GM18907 (cell line): ENCODE measurements around the gene HOXC9.
A peak's percentile ranks its signal among the peaks of the same experiment; 100 is the strongest.

ENCODE experiments used
- ATAC-seq: cut with Tn5 transposase; IDR thresholded peaks from one replicate; pipeline ENCODE4 v1.9.1; 2021; ENCODE audit warnings: mild to moderate bottlenecking, moderate library complexity; ENCODE audit not compliant: unreplicated experiment

Gene HOXC9

GRCh38 chr12:54011665-54012532, 11.9 kb downstream of the HOXC9 start:
- no peak for ATAC-seq

GRCh38 chr12:54012631-54013409, 12.9 kb downstream of the HOXC9 start:
- no peak for ATAC-seq

DNA sequence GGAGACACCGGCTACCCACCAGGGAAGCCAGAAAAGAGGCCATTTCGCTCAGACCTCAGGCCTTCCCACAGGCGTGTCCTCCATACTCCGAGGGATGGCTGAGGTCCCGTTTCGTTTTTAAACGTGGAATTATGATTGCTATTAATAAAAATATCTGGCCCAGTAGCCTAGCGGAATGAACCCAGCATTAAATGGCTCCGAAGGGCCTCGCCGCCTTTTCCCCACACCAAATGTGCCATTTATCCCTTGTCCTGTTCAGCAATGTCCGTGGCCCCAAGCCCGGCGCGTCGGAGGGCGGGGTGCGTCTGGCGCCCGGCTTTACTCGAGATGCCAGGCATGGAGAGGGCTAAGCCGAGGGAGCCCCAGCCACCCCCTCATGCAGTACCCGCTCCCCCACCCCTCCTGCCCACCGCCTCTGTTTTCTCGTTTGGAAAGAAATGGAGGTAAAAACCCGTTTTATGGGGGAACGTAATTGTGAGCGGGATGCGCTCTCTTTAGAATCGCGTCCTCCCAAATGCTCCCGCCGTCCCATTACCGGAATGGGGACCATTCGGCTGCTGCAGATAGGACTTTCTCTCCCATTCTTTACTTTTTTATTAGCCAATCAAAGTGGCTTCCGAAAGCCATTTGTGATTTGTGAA, 14.5 kb downstream of the HOXC9 start:
- no peak for ATAC-seq

GRCh38 chr12:54015018-54015931, 15.3 kb downstream of the HOXC9 start:
- ATAC-seq, result no peak

DNA sequence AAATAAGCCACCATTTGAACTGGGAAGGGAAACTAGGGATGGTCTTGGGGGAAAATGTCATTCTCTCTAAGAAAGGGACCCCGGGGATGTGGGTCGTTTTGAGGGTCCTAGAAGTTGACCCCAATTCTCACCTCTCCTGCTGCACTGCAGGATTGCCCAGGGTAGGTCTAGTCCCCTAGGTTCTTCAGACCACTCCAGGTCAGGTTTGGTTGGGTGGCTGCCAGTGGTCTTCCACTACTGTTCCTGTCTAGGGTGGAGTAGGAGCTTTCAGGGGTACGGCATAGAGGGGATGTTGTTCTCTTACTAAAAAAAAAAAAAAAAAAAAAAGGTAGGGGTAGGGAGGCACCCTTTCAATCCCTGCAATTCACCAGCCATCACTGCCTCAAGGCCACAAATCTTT, 16.1 kb downstream of the HOXC9 start:
- ATAC-seq, result no peak

DNA sequence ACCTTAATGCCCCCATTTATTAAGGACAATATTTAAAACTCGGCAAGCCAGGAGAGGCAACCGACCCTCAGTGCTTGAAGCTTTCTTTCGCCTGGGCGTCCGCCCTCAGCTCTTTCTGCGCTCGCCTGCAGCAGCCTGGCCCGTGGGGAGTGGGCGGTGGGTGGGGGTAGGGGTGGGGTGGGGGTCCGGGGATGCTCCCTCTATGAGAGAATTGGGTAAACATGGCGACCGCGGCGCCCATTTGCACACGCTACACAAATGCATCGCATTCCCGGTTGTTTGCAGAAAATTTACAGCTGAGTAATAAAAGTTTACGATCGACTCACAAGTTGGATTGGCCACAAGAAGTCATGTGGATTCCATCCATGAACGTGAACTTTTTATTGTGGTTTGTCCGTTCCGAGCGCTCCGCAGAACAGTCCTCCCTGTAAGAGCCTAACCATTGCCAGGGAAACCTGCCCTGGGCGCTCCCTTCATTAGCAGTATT, 16.6 kb downstream of the HOXC9 start:
- no peak for ATAC-seq

DNA sequence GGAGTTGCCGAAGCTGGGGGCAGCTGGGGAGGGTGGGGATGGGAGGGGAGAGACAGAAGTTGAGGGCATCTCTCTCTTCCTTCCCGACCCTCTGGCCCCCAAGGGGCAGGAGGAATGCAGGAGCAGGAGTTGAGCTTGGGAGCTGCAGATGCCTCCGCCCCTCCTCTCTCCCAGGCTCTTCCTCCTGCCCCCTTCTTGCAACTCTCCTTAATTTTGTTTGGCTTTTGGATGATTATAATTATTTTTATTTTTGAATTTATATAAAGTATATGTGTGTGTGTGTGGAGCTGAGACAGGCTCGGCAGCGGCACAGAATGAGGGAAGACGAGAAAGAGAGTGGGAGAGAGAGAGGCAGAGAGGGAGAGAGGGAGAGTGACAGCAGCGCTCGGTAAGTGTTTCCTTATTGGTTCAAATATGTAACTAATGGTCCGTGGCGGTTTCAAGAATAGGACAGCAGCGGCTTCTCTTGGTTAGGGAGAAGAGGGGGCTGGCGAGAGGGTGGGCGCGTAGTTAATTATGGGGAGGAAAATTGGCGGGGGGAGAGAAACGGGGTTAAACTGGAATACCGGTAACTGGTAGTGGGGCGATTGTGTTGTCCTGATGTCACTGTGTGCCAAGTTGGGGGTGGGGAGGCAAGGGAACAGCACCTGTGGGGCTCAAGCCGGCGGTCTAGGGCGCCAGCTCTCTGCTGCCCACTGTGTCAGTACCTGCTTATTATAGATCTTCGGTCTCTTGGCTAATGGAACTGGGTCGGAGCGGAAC, 17.2 kb downstream of the HOXC9 start:
- ATAC-seq, result peak; percentile 33

GRCh38 chr12:54017878-54018467, 18.0 kb downstream of the HOXC9 start:
- peak; percentile 83 for ATAC-seq

DNA sequence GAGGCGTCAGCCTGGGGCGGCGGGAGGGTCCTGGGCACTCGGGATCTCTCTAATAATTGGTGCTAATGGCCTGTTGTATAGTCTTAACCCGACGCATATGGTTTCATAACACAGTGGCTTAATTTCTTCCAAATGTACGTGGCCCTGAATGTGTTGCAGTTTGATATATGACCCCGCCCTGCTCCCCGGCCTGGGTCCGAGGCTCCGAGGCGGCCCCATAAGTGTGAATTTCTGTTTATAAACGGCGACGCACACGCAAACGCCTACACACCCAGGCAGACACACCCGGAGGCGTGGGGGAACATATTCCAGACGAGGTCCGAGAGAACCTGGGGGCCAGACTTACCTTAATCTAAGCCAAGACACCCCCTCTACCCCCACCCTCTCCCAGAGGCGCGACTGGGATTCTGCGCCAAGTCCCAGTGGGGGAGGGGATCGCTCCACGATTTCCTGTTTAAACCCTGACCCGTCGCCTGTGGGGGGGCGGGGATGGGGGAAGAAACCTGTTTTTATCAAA, 18.6 kb downstream of the HOXC9 start:
- no peak for ATAC-seq

DNA sequence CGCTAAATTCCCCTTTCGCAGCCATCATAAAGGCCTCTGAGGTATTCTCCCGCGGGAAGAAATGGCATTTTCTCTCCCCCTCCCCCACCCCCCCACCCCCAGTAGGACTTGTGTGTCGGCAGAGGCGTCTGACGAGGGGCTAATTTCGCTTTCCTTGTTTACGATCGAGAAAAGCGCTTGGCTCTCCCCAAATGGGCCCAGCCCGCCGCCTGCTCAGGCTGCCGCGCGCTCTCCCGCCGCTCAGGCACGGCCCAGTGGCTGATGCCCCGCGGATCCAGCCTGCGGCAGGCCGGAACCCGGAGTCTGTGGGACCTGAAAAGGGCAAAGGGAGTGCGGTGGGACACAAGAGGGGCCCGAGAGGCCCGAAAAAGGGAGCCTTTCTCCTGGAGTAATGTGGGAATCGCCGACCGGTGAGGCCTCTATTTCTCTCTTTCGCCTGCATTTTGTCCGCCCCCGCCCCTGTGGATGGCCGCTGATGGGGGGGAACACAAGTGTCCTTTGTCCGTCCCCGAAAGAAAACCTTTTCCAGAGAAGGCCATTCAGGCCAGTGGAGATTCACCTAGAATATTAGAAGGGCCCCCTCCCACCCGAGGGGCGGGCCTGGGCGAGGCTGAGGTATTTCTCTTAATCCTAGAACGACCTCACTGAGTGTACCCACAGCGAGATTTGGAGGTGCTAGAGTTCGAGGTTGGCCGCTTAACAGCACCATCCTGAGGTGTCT, 19.3 kb downstream of the HOXC9 start:
- no peak for ATAC-seq

GRCh38 chr12:54019924-54020590, 20.1 kb downstream of the HOXC9 start:
- ATAC-seq, result no peak

DNA sequence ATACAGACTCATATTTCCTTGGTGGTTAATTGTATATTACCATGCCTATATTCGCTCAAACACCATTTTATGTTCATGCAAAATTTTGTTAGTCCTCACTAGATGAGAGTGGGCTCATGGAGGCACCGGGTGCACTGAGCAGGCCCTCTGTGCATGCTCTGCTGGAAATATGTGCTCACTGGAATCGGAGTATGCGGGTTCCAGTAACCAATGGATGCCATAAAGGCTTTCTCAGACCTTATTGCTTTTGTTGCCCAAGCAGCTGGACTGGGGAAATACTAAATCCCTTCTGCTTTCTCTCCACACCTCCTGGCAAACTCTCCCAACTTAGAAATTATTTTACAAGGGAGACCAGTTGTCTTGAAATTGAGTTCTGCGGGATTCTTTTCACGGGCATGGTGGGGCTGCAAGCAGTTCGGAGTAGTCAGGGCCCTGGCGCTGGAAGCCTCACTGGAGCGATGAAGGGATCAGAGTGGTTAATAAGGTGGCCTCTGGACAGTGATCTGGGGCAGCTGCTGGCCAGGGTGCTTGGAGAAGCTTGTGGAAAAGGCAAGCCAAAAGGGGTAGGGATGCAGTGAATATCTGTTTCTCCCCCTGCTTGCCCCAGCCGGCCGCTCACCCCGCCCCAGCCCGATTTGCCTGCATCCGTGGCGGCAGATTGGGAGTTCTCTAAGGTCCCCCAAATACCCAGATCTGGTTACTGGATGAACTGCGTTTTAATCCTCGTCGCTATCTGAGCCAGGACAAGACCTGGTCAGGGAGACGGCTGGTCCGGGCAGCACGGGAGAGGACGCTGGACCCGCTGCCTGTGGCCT, 20.8 kb downstream of the HOXC9 start:
- ATAC-seq, result no peak

- ATAC-seq, result peak; percentile 33
Measured at GRCh38 chr12:54021432-54022013, 21.6 kb downstream of the HOXC9 start.

GRCh38 chr12:54022960-54023884, 23.3 kb downstream of the HOXC9 start:
- ATAC-seq, result no peak

- ATAC-seq, result no peak
Measured at GRCh38 chr12:54024127-54024526, 24.2 kb downstream of the HOXC9 start.
